Smooth muscle cell (in vitro differentiated cells): Measurements from ENCODE around the gene SACS. TPM values are rescaled to one million over a fixed set of nuclear protein-coding genes. Genes with fewer than 3 reads are reported as not detected.
A peak's percentile ranks its signal among the peaks of the same experiment; 100 is the strongest.

Source experiments
- DNase-seq: peaks from one replicate; lab custom pipeline; 2025; ENCODE audit not compliant: unreplicated experiment; lab: John Stamatoyannopoulos, UW
- H2AFZ ChIP-seq: fragments of 200-600 bp; sonication (generic); 2 replicates; pipeline ENCODE4 v1.6.0; 2016; ENCODE audit warnings: antibody characterized with exemption, low read depth, mild to moderate bottlenecking
- H3F3A ChIP-seq: fragments of 200-600 bp; sonication (generic); 2 replicates; pipeline ENCODE4 v1.6.0; 2017; ENCODE audit warnings: antibody characterized with exemption, low read depth
- H3K27ac ChIP-seq: fragments of 200-600 bp; sonication (generic); 2 replicates; pipeline ENCODE4 v1.5.1; 2016; ENCODE audit warnings: low read depth, mild to moderate bottlenecking
- H3K27me3 ChIP-seq: fragments of 200-600 bp; sonication (generic); 2 replicates; pipeline ENCODE4 v1.6.1; 2016; ENCODE audit warnings: low read depth, mild to moderate bottlenecking
- H3K36me3 ChIP-seq: fragments of 200-600 bp; sonication (generic); 2 replicates; pipeline ENCODE4 v1.5.1; 2016; ENCODE audit warnings: low read depth
- H3K4me1 ChIP-seq: fragments of 200-600 bp; sonication (generic); 2 replicates; pipeline ENCODE4 v1.5.1; 2016; ENCODE audit warnings: low read depth
- H3K4me2 ChIP-seq: fragments of 200-600 bp; sonication (generic); 2 replicates; pipeline ENCODE4 v1.6.0; 2016; ENCODE audit warnings: mild to moderate bottlenecking
- H3K4me3 ChIP-seq: fragments of 200-600 bp; sonication (generic); 2 replicates; pipeline ENCODE4 v1.5.1; 2016; ENCODE audit warnings: mild to moderate bottlenecking
- H3K79me2 ChIP-seq: fragments of 200-600 bp; sonication (generic); 2 replicates; pipeline ENCODE4 v1.6.0; 2016; ENCODE audit warnings: low read depth, mild to moderate bottlenecking
- H3K9ac ChIP-seq: fragments of 200-600 bp; sonication (generic); 2 replicates; pipeline ENCODE4 v1.6.0; 2016; ENCODE audit warnings: low read depth
- H3K9me3 ChIP-seq: fragments of 200-600 bp; sonication (generic); replicated peaks from 2 replicates; pipeline ENCODE4 v1.5.1; 2016; ENCODE audit warnings: low read depth
- H4K20me1 ChIP-seq: fragments of 200-600 bp; sonication (generic); 2 replicates; pipeline ENCODE4 v1.6.0; 2016; ENCODE audit warnings: low read depth
- CTCF ChIP-seq: fragments of 200-600 bp; sonication (generic); IDR thresholded peaks from 2 replicates; pipeline ENCODE4 v1.5.1; 2017; ENCODE audit warnings: borderline replicate concordance, mild to moderate bottlenecking, antibody characterized with exemption; ENCODE audit not compliant: insufficient read depth, poor library complexity, severe bottlenecking
- WGBS: methylation state at CpG from one replicate; pipeline ENCODE4 v1.1.7; 2016; ENCODE audit warnings: low lambda C conversion rate; 5-methylcytosine and 5-hydroxymethylcytosine counted together
- polyA plus RNA-seq: library from polyadenylated mRNA; unstranded; fragments of >200 nt; fragmentation: Nextera tagmentation; extraction: Ambion mirVana; gene quantifications from 2 replicates; pipeline ENCODE4 v1.2.1, GENCODE V29; 2016
- total RNA-seq: library from RNA; depleted of rRNA; stranded (reverse); fragments of >200 nt; gene quantifications from 2 replicates; pipeline ENCODE4 v1.2.3, GENCODE V29; 2014

Gene SACS
- total and polyA plus RNA-seq, 2 experiments from 2014 or later: 4.4 to 40.9 TPM

DNA sequence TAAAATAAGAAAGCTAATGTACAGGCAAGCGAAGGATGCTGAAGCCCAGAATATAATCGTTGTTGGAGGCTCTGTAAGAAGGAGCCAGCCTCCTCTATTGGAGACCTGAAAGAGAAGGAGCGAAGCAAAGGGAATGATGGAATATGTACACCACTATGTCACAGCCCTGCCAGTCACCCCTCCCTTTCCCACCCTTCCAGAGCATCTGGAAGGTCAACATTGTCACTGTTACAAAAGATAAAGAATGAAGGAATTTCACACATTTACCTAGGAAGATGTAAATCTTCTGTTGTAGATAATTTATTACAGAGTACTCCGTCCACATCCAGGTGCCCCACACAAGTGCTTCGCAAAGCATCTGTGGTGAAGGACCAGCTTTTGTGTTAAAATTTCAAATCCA lies 39.7 kb upstream of the SACS start:
- DNase-seq: no peak
- Histone ChIP-seq H3K27me3 (no peaks in the 10 kb centered on the region), H3K4me3 (no peak overlapping the region), H3K4me1 (peaks cover 23% of the 10 kb centered on the region), H2AFZ (no peak overlapping the region), H3F3A (peaks cover 16% of the 10 kb centered on the region), H3K9me3 (no peaks in the 10 kb centered on the region), H3K4me2 (no peak overlapping the region), H4K20me1 (no peaks in the 10 kb centered on the region), H3K27ac (no peak overlapping the region), H3K9ac (no peak overlapping the region), H3K36me3 (no peaks in the 10 kb centered on the region), H3K79me2 (no peaks in the 10 kb centered on the region)
- 92% methylated on average over 5 of the region's 5 CpGs for WGBS
- no peak for TF ChIP-seq CTCF

DNA sequence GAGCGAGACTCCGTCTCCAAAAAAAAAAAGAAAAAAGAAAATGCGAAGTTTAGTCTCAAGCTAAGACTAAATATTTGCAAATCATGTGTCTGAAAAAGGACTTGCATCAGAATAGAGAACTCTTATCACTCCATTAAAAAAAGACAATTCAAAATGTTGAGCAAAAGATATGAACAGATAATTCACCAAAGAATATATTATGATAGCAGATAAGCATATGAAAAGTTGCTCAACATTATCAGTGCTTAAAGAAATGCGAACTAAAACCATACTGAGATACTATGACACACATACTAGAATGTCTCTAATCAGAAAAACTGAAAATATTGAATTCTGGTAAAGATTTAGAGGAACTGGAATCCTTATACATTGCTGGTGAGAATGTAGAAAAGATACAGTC lies 38.7 kb upstream of the SACS start:
- no peaks in the 10 kb centered on the region for H3K9me3 ChIP-seq
- no peaks in the 10 kb centered on the region for H3K79me2 ChIP-seq
- 91% methylated on average over 4 of the region's 4 CpGs for WGBS
- peaks cover 16% of the 10 kb centered on the region for H3F3A ChIP-seq
- TF ChIP-seq CTCF: no peak
- no peaks in the 10 kb centered on the region for H3K27me3 ChIP-seq
- no peak overlapping the region for H2AFZ ChIP-seq
- no peak overlapping the region for H3K27ac ChIP-seq
- H3K9ac ChIP-seq: no peak overlapping the region
- H3K4me1 ChIP-seq: peaks cover 23% of the 10 kb centered on the region
- no peak overlapping the region for H3K4me2 ChIP-seq
- no peak for DNase-seq
- no peak overlapping the region for H3K4me3 ChIP-seq
- no peaks in the 10 kb centered on the region for H4K20me1 ChIP-seq
- no peaks in the 10 kb centered on the region for H3K36me3 ChIP-seq

GRCh38 chr13:23470790-23471614 lies 37.5 kb upstream of the SACS start:
- Histone ChIP-seq H3K4me3 (no peak overlapping the region), H3K9ac (peak overlapping the region; percentile 5), H2AFZ (peak overlapping the region; percentile 86), H3K4me1 (peaks cover 27% of the 10 kb centered on the region), H3K36me3 (no peaks in the 10 kb centered on the region), H3K79me2 (no peaks in the 10 kb centered on the region), H3F3A (peaks cover 16% of the 10 kb centered on the region), H3K4me2 (peak overlapping the region; percentile 75), H3K9me3 (no peaks in the 10 kb centered on the region), H3K27me3 (no peaks in the 10 kb centered on the region), H4K20me1 (no peaks in the 10 kb centered on the region), H3K27ac (peak overlapping the region; percentile 42)
- no peak for TF ChIP-seq CTCF
- 63% methylated on average over 7 of the region's 7 CpGs for WGBS
- no peak for DNase-seq
